Hepatocyte (in vitro differentiated cells): ENCODE measurements around the gene SRRM3.

Experiments used
- CTCF ChIP-seq: fragments of 200-600 bp; sonication (generic); IDR thresholded peaks from 2 replicates; pipeline ENCODE4 v1.5.1; 2016; ENCODE audit warnings: antibody characterized with exemption, mild to moderate bottlenecking; ENCODE audit not compliant: poor library complexity
- EZH2 ChIP-seq: fragments of 200-600 bp; sonication (generic); IDR thresholded peaks from 2 replicates; pipeline ENCODE4 v1.6.1; 2016; ENCODE audit warnings: antibody characterized with exemption, mild to moderate bottlenecking, borderline replicate concordance
- EZH2phosphoT487 ChIP-seq: fragments of 200-600 bp; sonication (generic); IDR thresholded peaks from one replicate; pipeline ENCODE4 v1.6.1; 2018; ENCODE audit warnings: antibody characterized with exemption, mild to moderate bottlenecking, low read depth, moderate library complexity; ENCODE audit not compliant: unreplicated experiment, severe bottlenecking

GRCh38 chr7:76216381-76217082 lies 14.8 kb downstream of the SRRM3 start:
- no peak for TF ChIP-seq CTCF
- no peak for TF ChIP-seq EZH2
- TF ChIP-seq EZH2phosphoT487 = no peak
